Measurements from ENCODE around the gene IQCH.

- TF ChIP-seq CTCF (IDR thresholded peaks at IDR 0.05; ENCODE audit: low read depth, low read length, poor library complexity, severe bottlenecking) (no peak), EZH2phosphoT487 (IDR thresholded peaks at IDR 0.05; ENCODE audit: borderline replicate concordance, low read length) (no peak)
Observed at GRCh38 chr15:67545864-67546263, 291.3 kb downstream of the IQCH start.

All from DOHH2 (cell line).